Activated naive CD4-positive, alpha-beta T cell treated with anti-CD3 and anti-CD28 coated beads, Interleukin-2, amount 50 U/mL, for 72 hours (primary cell): Measurements from ENCODE around the gene RIPK4. TPM values are rescaled to one million over a fixed set of nuclear protein-coding genes. Genes with fewer than 3 reads are reported as not detected.

Source experiments
- ATAC-seq, 2 donors: fragments of 150-1000 bp; cut with Tn5 transposase; 2 replicates each; pipeline ENCODE4 v1.10.0; 2021; ENCODE audit warnings: mild to moderate bottlenecking in 2 of 2, moderate library complexity in 2 of 2
- DNase-seq, 2 donors: peaks; one replicate each; pipeline ENCODE4 v3.0.0; 2021 to 2022; ENCODE audit warnings: low spot score in 2 of 2
- H3K27ac Mint-ChIP-seq, 2 donors: one replicate each; pipeline ENCODE4 v1.8.0; 2022; ENCODE audit warnings: mild to moderate bottlenecking in 2 of 2, mixed read lengths in 2 of 2
- H3K36me3 Mint-ChIP-seq, 2 donors: one replicate each; pipeline ENCODE4 v1.8.0; 2022; ENCODE audit warnings: mixed read lengths in 2 of 2
- H3K9me3 Mint-ChIP-seq, 2 donors: one replicate each; pipeline ENCODE4 v1.8.0; 2022; ENCODE audit warnings: mixed read lengths in 2 of 2
- total RNA-seq, 2 donors: library from RNA; stranded (reverse); gene quantifications; one replicate each; pipeline ENCODE4 v1.2.3, GENCODE V29; 2022

The RIPK4 gene
- total RNA-seq, 2 donors from 2014 or later: 0.52 to 1.3 TPM

- DNase-seq (no peak), ATAC-seq (no peak)
- no peaks in the 10 kb centered on the region for H3K36me3 Mint-ChIP-seq
- H3K9me3 Mint-ChIP-seq: no peaks in the 10 kb centered on the region
- no peak overlapping the region for H3K27ac Mint-ChIP-seq
These were observed 13.6 kb downstream of the RIPK4 start for GRCh38 chr21:41753006-41753898.

DNA sequence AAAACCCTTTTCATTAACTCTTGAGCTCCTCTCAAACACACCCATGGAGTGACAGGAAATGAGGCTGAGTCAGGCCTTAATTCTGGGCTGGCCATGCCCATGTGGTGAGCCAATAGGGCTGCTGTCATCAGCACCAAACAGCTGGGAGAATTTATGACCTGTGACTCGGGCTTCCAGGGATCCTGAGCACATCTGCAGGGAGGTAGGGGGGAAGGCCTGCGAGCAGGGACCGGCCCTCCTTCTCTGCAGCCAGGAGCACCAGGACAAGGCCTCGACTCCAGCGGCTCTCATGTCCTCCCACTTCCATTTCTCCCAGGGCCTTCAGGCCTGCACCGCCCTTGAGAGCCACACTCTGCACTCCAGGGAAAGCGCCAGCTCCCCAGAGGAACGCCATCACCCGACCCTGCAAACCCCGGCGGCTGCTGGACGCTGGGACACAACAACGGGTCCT is 14.6 kb downstream of the RIPK4 start:
- Mint-ChIP-seq H3K36me3 (no peaks in the 10 kb centered on the region), H3K9me3 (no peaks in the 10 kb centered on the region), H3K27ac (peak overlapping the region in 1 of 2 donors; percentile 36)
- DNase-seq (no peak), ATAC-seq (no peak)

DNA sequence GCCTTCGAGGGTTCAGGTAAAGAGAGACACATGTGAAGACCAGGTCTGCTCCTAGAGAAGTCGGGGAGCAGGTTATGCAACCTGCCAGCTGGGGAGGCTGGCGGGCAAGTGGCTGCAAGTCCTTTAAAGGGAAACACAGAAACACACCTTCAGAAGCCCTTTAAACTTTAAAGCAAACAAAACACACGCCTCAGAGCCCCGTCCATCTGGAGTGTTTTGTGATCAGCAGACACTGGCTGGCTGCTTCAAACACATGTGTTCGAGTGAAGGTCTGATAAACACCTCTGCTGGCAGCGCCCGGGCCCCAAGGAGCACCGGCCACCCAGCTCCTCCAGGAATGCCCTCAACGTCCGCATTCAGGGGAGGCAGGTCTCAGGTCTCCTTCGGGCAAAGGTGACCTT is 15.2 kb downstream of the RIPK4 start:
- ATAC-seq (no peak), DNase-seq (no peak)
- no peaks in the 10 kb centered on the region for H3K9me3 Mint-ChIP-seq
- H3K36me3 Mint-ChIP-seq: no peaks in the 10 kb centered on the region
- H3K27ac Mint-ChIP-seq: peak overlapping the region in 1 of 2 donors; percentile 36

DNA sequence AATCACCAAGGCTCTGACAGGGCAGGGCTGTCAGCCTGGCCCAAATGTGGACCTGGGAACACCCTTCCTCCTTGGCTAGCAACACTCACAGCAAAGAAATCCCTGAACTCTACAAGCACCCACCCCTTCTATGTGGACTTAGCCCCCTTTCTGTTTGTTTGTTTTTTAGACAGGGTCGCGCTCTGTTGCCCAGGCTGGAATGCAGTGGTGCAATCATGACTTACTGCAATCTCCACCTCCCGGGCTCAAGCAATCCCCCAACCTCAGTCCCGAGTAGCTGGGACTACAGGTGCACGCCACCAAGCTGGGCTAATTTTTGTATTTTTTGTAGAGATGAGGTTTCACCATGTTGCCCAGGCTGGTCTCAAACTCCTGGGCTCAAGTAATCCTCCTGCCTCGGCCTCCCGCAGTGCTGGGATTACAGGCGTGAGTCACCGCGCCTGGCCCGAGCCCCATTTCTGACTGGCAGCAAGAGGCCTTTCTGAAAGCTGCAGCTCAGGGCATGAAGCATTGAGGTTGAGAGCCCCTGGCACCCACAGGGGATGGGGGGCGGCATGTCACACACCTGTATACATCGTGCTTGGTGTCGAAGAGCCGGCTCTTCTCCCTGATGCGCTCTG is 16.2 kb downstream of the RIPK4 start:
- Mint-ChIP-seq H3K36me3 (no peaks in the 10 kb centered on the region), H3K9me3 (no peaks in the 10 kb centered on the region), H3K27ac (no peak overlapping the region)
- no peak for DNase-seq
- no peak for ATAC-seq

- Mint-ChIP-seq H3K9me3 (no peaks in the 10 kb centered on the region), H3K27ac (no peak overlapping the region), H3K36me3 (no peaks in the 10 kb centered on the region)
- DNase-seq: no peak
- ATAC-seq: no peak
These were observed 16.8 kb downstream of the RIPK4 start for GRCh38 chr21:41750051-41750450.

- Mint-ChIP-seq H3K9me3 (no peaks in the 10 kb centered on the region), H3K27ac (no peak overlapping the region), H3K36me3 (no peaks in the 10 kb centered on the region)
- ATAC-seq (no peak), DNase-seq (no peak)
These were observed 17.6 kb downstream of the RIPK4 start for GRCh38 chr21:41749286-41749685.

GRCh38 chr21:41747943-41748738 is 18.7 kb downstream of the RIPK4 start:
- Mint-ChIP-seq H3K9me3 (no peaks in the 10 kb centered on the region), H3K27ac (no peak overlapping the region), H3K36me3 (no peaks in the 10 kb centered on the region)
- no peak for DNase-seq
- no peak for ATAC-seq

DNA sequence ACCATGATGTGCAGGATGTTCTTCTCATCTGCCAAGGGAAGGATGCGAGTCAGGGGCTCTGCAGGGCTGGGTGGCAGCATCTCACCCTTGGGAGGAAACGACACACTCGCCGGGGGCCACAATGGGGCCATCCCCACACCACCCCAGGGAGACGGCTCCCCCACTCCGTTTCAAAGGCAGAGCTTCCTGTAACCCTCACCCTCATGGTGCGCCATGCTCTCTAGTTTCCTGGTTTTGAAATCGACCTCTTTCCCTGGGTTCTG is 20.2 kb downstream of the RIPK4 start:
- no peaks in the 10 kb centered on the region for H3K9me3 Mint-ChIP-seq
- H3K27ac Mint-ChIP-seq: no peak overlapping the region
- no peaks in the 10 kb centered on the region for H3K36me3 Mint-ChIP-seq
- no peak for ATAC-seq
- DNase-seq: no peak

GRCh38 chr21:41745971-41746743 is 20.7 kb downstream of the RIPK4 start:
- DNase-seq: no peak
- Mint-ChIP-seq H3K9me3 (no peaks in the 10 kb centered on the region), H3K27ac (no peak overlapping the region), H3K36me3 (no peaks in the 10 kb centered on the region)
- ATAC-seq: no peak

DNA sequence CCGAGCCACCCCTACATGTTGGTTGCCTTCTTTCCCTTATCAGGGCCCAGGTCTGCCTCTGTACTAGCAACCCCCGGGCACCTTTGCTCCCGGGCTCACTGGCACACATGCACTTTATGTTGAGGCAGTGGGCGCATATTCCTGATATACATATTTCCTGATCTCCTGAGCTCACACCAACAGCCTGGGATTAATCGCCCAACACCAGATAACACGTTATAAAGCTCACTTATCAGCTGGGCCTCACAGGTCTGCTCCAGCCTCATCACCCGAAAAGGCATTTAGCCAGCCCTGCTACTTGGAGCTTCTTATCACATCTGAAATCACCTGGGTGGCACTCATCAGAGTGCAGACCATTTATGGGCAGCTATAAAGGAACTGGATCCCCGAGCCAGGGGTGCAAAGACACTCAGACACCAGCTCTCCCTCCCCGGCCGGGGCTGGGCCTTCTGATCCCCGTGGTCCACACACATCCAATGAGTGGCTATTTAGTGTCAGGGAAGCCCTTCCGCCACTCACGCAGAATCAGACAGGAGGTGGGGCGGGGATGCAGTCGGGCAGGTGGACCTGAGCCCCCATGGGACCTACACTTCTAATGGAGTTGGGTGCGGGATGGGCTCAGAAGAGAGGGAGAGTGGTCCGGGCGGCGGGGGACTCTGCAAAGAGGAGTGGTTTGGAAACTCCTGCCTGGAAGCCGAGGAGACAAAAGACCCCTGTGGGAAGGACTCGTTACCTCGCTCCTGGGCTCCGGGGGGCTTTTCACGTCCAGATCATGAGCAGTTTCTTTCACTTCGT is 21.6 kb downstream of the RIPK4 start:
- DNase-seq (no peak), ATAC-seq (no peak)
- Mint-ChIP-seq H3K36me3 (no peaks in the 10 kb centered on the region), H3K27ac (no peak overlapping the region), H3K9me3 (no peaks in the 10 kb centered on the region)

GRCh38 chr21:41744028-41744930 is 22.6 kb downstream of the RIPK4 start:
- ATAC-seq (no peak), DNase-seq (no peak)
- H3K36me3 Mint-ChIP-seq: no peaks in the 10 kb centered on the region
- no peak overlapping the region for H3K27ac Mint-ChIP-seq
- no peaks in the 10 kb centered on the region for H3K9me3 Mint-ChIP-seq

DNA sequence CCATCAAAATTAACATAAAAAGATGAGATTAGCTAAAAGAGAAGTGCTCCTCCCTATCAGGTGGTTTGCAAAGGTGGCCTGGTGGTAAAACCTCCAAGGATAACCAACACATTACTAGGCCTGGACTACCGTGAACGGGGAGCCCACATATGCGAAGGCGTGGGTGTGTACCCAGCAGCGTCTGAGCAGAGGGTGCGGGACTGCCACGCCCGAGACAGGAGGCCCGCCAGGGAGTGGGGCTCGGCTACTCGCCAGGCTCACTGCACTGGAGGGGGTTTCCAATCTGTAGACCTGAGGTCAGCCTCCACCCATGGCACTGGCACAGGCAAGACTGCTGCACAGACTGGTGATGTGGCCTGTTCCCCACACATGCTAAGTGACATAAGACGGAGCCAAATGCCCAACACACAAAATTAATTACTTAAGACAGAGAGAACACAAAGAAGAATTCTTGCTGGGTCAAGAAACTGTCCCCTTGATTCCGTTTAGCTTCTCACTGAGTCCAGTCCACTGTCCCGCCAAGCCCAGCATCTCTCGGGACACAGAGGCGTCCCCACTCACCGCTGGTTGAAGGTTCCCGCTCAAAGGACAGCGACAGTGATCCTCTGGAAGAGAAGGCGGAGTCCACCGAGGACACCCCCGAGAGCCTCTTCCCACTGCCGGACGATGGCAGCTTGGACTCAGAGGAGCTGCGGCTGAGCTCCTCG is 23.4 kb downstream of the RIPK4 start:
- Mint-ChIP-seq H3K27ac (no peak overlapping the region), H3K9me3 (no peaks in the 10 kb centered on the region), H3K36me3 (no peaks in the 10 kb centered on the region)
- no peak for DNase-seq
- ATAC-seq: no peak

GRCh38 chr21:41742073-41742875 is 24.6 kb downstream of the RIPK4 start:
- Mint-ChIP-seq H3K36me3 (no peaks in the 10 kb centered on the region), H3K27ac (no peak overlapping the region), H3K9me3 (peaks cover 6 to 8% of the 10 kb centered on the region in 2 donors)
- ATAC-seq (no peak), DNase-seq (no peak)
